Germinal center (tissue), 1 donor: ENCODE results near the gene SLIT3.

ENCODE experiments used
- DNase-seq: peaks from one replicate; pipeline ENCODE4 v3.0.0; 2012; ENCODE audit warnings: mixed read lengths, low spot score

The SLIT3 gene

DNA sequence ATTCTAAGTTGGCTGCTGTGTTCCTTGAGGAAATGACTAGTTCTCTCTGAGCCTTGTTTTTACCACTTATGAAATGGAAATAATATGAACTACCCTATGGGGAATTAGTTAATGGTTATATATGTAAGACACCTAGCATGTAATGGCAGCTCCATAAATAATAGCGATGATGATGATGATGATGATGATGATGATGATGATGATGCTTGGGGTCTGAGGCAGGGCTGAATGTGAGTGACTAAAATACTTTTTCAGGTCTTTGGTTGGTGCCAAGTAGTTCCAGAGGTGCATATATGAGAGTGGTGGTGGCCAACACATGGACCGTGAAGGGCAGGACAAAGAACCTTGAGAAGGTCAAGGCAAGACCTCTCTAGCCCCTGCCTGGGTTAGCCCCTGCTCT lies 598.4 kb downstream of the SLIT3 start:
- no peak for DNase-seq

DNA sequence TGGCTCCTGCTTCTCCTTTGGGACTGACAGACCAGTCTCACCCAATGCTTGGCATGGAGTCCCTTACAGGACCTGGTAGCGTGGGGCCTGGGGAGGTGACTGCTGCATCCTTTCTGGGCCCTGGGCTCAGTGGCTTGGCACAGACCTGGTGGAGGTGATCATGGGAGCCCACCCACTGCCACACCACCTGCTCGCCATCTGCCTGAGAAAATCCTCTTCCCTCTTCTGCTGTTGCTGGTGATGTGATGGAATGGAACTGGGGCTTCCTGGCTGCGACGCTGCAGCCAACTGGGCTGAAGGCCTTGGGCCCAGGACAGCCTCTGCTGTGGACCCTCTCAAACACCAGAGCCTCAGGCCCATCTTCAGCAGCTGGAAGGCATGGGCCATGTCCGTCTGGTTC lies 599.3 kb downstream of the SLIT3 start:
- DNase-seq: no peak

DNA sequence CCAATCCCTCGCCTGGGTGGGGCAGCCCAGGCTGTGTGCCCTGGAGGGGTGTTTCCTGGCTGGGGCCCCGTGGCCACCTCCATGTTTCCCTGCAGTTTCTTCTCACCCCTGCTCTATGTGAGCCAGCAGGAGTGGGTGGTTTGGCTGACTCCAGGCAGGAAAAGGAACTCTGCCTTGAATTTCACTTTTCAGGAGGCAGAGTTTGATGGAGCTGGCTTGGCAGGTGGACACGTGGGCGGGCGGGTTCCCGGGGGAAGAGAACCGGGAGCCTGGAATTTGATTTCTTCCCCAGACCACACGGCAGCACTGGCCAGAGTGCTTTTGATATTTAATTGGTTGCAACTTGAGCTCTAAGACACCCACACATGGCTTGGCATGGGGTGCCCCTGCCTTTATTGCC lies 601.9 kb downstream of the SLIT3 start:
- no peak for DNase-seq

DNA sequence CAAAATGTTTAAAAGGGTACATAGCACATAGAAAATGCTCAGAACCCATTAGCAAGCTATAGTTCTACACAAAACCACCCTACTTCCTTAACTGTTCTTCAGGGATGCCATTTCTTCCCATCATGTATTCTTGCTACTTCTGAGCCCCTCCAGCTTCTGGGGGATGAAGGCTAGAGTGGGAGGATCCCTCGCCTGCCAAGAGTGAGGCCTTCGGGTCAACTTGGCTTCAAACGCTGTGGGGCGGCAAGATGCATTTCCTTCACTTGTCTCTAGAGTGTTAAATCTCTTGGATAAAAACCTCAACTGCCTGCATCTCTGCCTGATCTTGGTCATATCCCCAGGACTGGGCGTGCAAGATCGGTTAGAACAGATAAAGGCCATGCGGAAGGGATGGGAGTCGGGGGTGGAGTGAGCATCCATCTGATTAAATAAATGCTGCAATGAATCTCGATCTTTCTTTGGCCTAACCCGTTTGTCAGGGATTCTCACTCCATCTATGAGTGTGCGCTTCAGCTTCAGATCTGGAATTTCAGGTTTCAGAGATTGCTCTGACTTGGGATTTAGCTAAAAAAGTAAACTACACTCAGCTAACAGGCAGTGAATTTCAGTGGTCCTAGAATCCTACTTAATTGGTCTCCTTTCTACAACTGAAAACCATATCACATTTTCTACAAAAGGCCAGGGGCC lies 603.8 kb downstream of the SLIT3 start:
- DNase-seq: no peak

DNA sequence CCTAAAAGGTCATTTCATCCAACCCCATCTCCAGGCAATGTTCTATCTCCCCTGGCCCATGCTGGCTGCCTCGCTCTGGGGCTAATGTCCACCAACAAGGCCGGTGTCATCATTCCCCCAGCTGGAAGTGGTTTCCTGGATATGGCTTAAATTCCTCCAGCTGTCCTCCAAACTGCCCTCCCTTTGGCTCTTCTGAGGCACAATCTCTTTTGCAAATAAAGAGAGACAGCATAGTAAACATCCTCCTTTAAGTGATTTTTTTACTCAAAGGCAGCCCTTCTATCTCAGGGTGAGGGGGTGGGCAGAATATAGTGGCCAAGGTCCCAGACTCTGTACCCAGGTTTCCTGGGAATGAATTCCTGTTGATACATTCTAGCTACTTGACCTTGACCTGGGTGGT lies 604.3 kb downstream of the SLIT3 start:
- DNase-seq: no peak

DNA sequence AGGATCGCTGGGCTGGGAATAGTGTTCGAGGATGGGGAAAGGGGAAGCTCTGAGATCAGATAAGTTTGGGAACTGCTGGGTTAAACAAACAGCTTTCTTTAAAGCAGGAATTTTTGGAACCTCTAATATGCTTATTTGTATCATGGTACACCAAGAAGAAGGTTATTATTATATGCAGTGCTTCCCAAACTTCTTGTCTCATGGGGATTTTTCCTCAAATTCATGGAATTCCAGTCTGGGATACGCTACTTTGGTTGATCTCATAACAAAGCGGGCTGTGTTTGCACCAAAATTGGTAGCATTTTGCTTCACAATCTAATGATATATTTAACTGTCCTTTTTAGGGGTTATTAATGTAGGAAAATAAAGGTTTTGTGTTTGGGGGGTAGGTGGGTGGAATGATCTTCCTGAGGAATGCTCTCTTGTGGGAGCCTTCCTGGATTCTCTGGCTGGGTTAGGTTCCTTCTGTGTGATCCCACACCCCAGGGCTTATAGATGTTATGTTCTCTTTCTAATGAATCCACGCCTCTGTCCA lies 605.6 kb downstream of the SLIT3 start:
- DNase-seq: no peak

DNA sequence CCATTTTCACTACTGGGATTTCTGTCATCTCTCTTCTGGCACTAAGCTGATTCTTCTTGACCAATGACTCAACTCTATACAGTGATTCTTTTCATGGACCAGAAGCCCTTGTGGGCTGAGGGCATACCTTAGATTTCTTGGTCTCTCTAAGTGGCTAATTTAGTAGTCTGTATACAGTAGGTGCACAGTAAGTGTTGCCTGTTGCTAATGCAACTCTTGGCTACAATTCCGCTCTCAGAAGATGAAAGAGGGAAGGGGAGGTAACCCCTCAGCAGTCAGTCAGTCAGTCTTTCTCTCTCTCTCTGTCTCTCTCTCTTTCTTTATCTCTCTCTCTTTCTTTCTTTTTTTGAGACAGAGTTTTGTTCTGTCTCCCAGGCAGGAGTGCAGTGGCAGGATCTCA lies 606.6 kb downstream of the SLIT3 start:
- no peak for DNase-seq

DNA sequence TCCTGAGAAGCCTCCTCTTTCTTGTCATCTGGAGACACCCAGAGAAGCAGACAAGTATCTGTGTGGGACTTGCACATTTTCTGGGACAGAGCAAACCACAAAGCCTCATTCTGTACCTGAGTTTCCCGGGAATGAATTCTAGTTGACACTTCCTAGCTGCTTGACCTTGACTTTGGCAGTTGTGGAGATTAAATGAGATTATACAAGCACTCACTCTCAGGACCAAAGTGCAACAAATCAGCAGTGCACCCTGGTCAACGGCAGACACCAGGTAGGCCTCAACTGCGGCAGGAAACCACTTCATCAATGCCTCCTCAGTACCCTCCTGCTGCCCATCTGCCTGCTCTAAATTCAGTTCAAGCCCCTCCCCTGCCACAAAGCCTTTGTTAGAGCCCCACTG lies 607.1 kb downstream of the SLIT3 start:
- DNase-seq: no peak

DNA sequence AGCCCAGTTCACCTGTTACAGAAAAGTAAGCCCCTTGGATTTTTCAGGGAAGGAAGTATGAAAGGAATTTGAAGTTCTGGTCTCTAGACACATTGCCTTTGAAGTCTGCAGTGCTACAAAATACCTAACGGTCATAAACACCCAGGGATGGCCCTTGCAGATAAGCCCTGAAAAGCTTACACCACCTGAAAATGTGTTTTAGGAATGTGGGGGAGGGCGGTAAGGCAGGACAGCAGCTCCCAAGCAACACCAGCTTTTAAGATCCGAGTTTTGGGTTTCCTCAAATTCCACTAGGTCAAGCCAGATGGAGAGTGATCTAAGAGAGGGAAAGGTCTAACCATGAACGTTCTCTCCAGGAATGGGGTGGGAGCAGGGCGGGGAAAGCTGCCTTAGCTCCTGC lies 607.6 kb downstream of the SLIT3 start:
- DNase-seq: no peak

DNA sequence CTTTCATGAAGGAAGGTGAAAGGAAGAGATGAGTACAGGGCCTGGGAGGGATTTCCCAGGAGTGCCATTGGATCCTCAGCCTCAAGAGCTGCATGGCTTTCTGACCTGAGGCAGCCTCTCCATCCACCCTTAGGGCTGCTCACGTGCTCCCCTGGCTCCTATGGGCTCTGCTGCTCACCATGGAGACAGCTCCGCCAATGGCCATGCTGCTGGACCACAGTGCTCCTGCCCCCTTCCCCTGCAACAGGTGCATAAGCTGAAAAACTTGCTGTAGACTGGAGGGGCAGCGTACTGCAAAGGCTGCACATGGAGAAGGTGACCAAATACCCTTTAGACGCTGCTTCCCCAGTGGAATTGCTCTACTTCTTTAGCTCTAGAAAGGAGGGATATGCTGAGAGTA lies 609.0 kb downstream of the SLIT3 start:
- no peak for DNase-seq

DNA sequence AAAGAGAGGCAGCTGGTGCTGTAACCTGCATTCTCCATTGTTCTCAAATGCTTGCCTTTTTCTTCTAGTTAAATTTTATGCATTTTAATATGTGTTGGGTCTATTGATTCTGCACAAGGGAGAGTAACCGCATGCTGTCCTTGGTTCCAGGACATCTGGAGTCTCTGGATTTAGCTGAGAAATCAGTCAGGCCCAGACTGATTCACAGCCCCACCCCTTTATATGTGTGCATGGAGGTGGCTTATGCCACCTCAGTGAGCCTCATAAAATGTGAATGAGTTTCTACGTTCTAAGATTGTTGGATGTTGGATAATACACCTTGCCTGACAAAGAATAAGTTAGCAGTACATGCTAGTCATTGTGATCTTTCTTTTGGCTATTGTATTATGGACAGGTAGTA lies 611.7 kb downstream of the SLIT3 start:
- DNase-seq: no peak

DNA sequence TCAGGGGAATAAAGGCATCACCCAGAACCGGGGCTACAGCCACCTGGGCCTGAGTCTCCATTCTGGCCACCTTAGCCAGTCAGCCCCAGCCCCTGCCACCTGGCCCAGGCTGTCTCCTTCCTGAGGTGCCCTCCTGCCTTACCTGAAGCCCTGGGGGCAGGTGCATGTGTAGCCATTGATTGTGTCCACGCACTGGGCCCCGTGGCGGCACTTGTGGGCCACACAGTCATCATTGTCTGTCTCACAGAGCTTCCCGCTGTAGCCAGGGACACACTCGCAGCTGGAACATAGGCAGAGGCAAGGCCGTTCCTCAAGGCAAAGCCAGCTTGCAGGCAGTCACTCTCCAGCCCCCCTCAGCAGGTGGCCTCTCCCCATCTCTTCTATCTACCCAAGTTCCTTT lies 614.1 kb downstream of the SLIT3 start:
- DNase-seq: no peak

DNA sequence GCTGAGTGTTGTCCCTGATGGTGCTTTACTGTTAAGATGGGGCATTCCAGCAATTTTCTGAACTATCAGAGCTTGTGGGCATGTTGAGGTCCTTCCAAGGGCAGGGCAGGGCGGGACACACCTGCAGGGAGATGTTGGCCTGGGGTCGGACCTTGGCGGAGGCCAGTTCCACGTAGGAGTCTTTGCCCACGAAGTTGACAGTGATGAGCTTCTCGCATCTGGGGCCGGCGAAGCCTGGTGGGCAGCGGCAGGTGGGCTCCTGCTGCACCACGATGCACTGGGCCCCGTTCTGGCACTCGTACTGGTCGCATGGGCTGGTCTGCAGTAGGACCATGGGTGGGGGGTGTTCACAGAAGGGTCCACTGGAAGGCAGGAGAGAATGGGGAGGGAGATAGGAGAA lies 615.4 kb downstream of the SLIT3 start:
- no peak for DNase-seq

DNA sequence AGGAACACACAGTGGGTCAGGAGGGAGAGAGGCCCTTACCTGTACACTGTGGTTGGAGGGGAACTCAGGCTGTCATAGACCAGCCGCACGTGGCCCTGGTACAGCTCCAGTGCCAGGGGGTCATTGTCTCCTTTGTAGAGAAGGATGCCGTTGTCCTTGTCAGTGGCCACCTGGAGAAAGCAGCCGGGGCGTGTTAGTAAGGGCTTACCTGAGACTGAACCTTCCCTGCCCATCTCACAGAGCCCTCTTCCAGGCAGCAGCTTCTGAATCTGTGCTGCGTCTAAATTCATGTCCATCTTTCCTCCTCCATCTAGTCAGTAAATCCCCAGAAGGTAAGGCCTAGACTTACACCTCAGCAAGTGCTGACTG lies 617.0 kb downstream of the SLIT3 start:
- DNase-seq: no peak

DNA sequence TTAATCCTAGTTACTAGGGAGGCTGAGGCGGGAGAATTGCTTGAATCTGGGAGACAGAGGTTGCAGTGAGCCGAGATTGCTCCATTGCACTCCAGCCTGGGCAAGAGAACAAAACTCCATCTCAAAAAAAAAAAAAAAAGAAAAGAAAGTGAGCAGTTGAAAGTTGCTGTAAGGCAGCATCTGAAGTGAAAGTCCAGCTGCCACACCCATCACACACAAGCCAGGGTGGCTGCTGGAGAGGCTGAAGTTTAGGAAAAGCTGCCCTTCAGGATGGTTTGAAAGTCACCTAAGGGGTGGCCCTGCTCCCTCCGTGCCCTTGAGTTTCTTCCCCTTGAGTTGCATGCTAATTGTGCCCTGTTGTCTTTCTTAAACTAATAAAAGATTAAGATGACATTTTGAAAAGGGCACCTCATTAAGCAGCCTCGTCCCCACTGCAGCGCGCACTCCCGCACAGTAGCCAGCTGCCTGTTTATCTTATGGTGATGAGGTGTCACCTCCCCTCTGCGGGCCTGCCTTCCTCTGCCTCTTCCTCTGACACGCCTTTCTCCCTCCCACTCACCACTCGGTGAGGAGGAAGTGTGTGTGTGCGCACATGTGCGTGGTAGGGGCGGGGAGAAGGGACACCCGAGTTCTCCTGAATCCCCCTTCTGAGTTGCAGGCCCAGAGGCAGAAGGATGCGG lies 617.6 kb downstream of the SLIT3 start:
- no peak for DNase-seq

DNA sequence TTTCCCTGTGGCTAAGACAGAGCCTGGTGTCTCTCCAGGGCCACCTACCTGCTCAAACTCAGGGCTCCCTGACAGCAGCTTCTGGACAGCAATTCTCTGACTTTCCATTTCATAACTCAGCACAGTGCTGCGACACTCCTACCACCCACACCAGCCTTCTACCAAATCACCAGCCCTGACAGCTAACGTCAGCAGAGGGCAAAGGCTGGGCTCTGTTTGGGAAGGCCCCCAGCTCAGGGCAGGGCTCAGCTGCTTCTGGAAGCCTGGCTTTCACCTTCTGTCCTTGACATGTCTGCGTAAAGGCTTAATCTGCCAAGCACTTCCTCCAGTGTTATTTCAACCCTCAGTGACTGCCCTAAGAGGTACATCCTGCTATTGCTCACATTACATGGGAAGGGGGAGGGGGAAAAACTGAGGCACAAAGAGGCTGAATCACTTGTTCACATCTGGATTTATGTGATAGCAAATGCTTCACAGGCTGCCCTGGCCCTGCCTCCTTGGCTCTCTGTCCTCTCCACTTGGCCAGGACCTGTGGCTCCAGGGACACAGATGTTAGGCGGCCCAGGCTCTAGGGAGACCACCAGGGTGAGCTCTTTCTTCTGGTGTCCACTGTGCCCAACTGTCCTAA lies 619.3 kb downstream of the SLIT3 start:
- DNase-seq: no peak

DNA sequence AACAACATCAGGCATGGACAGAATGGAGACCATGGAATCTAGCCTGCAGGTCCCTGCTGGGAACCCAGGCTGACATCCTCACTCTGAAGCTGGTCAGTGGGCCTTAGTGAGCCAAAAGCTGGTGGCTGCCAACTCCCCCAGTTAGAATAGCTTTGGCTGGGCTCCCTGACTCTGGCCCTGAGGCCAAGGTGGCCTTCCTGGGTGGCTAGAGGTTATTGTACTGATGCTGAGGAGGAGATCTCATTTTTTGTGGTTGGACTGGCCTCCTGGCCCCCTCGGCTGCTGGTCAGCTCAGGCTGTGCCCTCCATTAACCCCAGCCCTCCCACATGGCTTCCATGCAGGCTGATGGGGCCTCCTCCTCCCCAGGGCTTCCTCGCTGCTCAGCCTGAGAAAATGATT lies 620.5 kb downstream of the SLIT3 start:
- no peak for DNase-seq

DNA sequence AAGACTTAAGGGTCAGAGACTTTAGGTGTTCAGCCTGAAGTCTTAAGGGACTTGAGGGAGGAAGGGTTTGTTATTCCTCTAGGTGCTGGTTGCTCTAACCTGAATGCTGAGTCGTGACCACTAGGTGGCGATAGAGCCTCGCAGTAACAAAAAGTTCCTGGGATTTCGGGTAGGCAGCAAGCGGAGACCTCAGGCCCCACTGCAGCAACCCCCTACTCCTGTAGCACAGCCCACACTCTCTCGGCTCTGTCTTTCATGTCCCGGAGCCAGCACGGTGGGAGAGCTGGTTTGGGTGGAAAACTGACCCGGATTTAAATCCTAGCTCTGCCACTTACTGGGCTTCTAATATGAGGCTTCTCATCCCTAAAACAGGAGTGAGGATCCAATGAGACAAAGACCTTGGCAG lies 621.4 kb downstream of the SLIT3 start:
- DNase-seq: peak; percentile 60

DNA sequence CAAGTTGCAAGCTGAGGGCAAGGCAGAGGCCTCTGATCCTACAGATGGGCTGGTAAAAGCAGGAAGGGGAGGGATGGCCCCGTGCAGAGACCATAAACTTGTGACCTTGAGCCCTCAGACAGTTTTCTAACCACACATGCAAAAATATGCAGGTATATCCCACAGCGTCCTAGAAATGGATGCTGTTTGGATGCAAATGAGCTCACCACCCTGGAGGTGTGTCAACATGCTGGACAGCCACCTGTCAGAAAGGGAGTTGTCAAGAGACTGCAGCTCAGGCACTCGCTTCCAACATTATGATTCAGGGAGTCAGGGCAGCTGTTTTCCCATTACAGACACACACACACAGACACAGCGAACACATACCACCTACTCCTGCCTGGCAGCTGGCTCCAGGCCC lies 624.4 kb downstream of the SLIT3 start:
- DNase-seq: no peak

DNA sequence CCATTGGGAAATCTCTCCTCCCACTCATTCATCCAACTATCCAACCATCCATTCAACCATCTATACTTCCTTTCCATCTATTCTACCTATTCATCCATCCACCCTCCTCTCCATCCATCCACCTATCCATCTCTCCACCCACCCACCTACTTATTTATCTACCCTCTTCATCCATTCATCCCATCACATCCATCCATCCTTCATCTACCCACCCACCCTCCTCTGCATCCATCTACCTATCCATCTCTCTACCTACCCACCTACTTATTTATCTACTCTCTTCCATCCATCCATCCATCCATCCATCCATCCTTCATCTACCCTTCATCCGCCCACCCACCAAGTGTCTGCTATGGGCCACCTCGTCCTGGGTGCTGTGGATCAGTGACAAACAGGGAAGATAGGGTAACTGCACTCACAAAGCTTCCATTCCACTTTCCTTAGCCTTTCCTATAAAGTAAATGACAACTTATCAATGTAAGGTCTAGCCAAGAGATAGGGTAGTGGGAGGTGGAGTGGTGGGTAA lies 625.0 kb downstream of the SLIT3 start:
- no peak for DNase-seq

DNA sequence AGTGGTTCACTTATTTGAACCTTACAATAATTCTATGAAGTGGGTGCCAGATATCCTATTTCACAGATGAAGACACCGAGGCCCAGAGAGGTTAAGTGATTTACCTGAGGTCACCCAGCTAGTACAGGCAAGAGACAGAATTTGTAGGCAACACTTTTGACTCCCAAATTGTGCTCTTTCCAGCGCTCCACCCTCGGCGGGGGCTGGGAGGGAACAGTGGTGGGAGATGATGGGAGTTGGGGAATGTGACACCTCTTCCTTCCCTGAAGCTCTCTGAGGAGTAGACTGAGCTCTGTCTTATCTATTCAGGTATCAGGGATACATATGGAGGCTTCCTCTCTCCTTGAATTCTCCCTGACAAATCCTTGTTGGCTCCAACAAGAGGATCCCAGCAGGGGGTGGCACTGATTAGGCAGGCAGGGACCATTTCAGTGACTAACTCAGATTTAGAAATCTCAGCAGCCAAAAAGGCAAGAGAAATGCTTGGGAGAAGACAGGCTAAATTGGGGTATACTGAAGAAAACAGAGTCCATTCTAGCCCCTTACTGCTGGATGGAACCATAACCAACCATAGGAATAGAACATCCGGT lies 626.0 kb downstream of the SLIT3 start:
- no peak for DNase-seq

DNA sequence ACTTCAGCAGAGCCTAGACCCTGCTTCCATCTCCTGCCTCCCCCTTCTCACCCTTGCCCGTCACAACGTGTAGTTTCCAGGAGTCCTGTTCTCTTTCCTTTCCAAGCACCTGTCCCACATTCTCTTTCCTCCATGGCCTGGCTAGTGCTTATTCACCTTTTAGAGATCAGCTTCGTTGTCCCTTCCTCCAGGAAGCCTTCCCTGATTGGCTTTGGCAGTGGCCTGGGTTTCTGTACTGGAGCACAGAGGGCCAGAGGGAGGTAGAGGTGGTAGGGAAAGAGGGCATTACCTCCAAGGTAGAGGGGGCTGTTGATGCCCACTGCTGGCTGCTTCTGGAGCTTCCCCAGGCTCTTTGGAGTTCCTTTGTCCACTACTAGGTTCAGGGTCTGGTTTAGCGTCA lies 628.1 kb downstream of the SLIT3 start:
- no peak for DNase-seq

DNA sequence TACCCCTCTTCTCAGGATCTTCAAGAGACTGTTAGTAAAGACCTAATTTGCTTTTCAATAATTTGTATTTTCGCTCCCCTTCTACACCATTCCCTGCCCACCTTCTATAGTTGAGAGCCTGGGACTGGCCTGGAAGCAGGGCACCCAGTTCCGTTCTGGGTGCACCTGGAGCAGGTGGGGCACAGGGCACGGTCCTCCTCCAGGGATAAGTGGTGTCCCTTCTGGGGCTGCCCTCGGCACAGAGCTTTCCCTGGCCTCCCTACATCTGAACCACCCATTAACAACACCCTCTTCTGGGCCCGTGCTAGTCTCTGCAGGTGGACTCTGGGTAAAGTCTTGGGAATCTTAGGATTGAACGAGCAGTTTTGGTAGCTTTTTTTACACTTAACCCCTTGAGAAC lies 628.9 kb downstream of the SLIT3 start:
- no peak for DNase-seq
